ENCODE data around the gene ZNF543.
"Not testable (repeated sequence)": the region's sequence is repeated elsewhere in the genome, so short reads cannot be mapped to it uniquely, and the experiment has no call there.

Gene ZNF543

DNA sequence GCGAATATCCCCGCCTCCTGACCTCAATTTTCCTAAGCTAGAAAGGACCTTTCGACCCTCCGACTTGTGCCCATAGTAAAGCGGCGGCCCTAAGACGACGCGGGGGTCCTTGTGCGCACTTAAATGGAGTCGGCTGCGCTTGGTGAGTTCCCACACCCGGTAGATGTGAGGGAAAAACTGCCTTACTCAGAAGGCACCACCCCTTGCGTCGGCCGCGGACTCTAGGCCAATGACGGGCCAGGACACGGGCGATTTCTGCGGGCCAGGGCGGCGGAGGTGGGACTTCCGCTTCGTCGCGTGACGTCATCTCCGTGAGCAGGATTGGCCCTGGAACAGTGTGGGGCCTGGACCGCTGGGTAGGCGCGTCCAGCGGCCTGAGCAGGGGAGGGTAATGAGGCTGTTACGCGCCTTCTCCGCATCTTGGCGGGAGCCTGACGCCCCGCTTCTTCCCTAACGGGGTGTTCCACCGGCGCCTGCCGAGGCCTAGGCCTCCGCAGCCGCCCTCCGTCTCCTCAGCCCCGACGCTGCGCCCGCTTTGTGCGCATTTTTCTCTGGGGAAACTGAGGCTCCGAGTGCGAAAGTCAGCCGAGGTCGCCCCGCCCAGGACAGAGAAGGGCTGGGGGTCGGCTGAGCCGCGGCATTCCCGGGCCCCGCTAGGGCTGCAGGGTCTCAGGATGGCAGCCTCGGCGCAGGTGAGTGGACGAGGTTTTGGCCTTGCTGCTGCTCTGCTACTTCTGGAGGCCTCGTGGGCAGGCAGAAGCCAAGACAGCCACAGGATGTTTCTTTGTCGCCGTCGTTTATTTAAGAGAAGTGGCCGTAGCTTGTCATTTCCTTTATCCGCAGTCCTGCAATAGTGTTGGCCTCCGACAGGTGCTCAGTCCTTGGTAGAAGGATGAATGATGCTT is at the start of gene ZNF543:
TSS of gene ZNF543 (plus strand) at position 293 of the 905 bp plus-strand sequence. CDS start at position 675, 382 bp downstream.
- peak; percentile 82 for DNase-seq

DNA sequence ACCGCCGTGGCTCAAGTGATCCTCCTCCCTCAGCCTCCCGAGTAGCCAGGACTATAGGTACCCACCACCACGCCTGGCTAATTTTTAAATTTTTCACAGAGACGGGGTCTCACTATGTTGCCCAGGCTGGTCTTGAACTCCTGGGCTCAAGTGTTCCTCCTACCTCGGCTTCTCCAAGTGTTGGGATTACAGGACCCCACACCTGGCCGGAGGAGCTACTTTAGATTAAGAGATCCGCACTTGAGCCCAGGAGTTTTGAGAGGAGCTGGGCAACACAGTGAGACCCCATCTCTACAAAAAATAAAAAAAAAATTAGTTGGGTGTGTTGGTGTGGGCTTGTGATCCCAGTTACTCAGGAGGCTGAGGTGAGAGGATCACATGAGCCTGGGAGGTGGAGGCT is 49.0 kb upstream of the ZNF543 start:
- DNase-seq, result no peak

GRCh38 chr19:57273014-57273413 is 47.3 kb upstream of the ZNF543 start:
- DNase-seq, result no peak

DNA sequence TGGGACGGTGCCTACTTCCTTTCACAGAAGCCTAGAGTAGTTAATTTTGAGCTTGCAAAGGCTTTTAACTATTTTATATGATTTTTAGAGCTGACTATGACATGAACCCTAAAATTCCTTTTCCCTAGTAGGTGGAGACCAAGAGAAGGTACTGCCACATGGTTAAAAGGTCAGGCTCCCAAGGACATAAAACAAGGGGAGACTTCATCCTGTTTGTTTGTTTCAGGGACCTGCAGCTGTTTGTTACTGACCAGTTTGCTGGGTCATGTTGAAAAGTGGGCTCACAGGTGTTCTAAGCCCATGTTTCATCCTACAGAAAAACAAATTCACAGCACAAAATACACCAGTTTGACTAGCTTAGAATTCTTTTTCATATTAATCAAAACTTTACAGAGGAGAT is 43.8 kb upstream of the ZNF543 start:
- DNase-seq, result no peak

GRCh38 chr19:57278481-57278880 is 41.8 kb upstream of the ZNF543 start:
- not testable (repeated sequence) for DNase-seq

- DNase-seq, result peak; percentile 66
Observed at GRCh38 chr19:57279418-57280164, 40.7 kb upstream of the ZNF543 start.

DNA sequence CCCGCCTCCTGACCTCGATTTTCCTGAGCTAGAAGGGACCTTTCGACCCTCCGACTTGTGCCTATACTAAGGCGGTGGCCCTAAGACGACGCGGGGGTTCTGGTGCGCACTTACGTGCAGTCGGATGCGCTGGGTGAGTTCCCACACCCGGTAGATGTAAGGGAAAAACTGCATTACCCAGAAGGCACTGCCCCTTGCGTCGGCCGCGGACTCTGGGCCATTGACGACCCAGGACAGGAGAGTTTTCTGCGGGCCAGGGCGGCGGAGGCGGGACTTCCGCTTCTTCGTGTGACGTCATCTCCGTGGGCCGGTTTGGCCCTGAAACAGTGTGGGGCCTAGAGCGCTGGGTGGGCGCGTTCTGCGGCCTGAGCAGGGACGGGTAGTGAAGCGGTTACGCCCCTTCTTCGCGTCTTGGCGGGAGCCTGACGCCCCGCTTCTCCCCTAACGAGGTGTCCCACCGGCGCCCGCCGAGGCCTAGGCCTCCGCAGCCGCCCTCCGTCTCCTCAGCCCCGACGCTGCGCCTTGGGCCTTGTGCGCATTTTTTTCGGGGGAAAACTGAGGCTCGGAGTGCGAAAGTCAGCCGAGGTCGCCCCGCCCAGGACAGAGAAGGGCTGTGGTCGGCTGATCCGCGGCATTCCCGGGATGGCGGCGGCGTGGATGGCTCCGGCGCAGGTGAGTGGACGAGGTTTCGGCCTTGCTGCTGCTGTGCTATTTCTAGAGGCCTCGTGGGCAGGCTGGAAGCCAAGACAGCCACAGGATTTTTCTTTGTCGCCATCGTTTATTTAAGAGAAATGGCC is 39.9 kb upstream of the ZNF543 start, which contains the start of gene ZNF460:
TSS of gene ZNF460 (plus strand) at position 321 of the 797 bp plus-strand sequence. CDS start at position 643, 322 bp downstream.
- peak; percentile 79 for DNase-seq

GRCh38 chr19:57280962-57281400 is 39.3 kb upstream of the ZNF543 start:
- DNase-seq, result no peak

DNA sequence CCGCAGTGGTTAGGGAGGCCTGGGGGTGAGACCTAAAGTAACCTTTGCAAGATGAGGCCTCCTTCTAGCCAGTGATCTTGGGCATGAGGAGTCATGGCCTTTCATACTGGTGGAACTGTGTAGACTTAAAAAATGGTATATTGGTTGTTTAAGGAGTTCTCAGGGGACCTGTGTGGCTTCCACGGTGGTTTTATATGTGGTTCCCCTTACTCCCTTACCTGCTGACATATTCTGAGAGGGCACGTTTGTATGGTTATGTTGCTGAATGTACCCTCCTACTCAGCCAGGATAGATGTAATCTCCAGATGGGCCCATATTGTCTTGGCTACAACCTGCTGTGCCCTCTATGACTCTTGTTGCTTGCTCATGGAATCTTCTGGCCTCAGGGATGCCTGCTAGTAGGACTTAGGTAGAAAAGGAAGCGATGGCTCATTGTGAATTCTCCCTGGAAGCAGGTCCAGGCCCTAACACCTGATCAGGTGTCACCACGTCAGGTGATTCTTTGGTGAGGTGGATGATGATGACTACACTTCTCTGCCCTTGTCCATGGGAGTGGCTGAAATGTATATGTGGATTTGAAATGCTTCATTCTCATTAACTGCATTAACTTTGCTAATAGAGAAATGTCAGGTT is 38.1 kb upstream of the ZNF543 start:
- no peak for DNase-seq

DNA sequence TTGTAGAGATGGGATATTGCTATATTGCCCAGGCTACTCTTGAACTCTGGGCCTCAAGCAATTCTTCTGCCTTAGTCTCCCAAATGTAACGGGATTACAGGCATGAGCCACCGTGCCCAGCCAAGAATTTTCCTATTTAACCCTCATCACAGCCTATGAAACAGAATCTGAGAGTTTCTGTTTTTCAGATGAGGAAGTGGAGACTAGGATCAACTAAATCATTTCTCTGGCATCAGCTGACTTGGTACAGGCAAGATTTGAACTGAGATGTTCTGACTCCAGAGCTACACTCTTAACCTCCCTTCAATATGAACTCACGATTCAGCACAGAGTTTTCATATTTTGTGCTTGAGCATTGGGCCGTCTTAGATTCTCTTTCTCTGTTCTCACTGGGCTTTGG is 31.9 kb upstream of the ZNF543 start:
- DNase-seq, result no peak

DNA sequence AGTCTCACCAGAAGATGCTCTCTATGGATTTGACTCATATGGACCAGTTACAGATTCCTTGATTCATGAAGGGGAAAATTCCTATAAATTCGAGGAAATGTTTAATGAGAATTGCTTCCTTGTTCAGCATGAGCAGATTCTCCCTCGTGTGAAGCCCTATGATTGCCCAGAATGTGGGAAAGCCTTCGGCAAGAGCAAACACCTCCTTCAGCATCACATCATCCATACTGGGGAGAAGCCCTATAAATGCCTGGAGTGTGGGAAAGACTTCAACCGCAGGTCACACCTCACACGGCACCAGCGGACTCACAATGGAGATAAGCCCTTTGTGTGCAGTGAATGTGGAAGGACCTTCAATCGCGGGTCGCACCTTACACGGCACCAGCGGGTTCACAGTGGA is 29.3 kb upstream of the ZNF543 start:
- DNase-seq, result no peak

DNA sequence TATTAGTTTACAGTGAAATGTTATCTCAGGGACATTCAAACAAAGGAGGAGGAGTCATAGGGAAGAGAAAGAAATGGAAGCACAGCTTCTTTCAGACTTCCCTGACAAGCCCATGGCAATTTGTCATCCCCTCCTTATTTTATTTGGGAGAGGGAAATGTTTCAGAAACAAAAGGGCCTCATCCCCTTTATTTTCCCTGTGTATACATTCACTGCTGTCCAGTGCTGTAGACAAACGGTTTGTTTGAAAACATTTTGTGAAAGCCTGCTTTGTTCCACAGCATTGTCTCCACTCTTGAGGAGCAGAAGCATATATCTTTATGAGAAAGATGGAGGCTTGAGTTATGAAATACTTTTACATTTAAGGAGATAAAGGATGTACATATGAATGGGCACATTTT is 27.7 kb upstream of the ZNF543 start:
- DNase-seq, result no peak

- no peak for DNase-seq
Observed at GRCh38 chr19:57293719-57294118, 26.6 kb upstream of the ZNF543 start.

GRCh38 chr19:57302020-57302465 is 18.2 kb upstream of the ZNF543 start:
- no peak for DNase-seq

GRCh38 chr19:57302727-57303401 is 17.4 kb upstream of the ZNF543 start:
- DNase-seq, result no peak

DNA sequence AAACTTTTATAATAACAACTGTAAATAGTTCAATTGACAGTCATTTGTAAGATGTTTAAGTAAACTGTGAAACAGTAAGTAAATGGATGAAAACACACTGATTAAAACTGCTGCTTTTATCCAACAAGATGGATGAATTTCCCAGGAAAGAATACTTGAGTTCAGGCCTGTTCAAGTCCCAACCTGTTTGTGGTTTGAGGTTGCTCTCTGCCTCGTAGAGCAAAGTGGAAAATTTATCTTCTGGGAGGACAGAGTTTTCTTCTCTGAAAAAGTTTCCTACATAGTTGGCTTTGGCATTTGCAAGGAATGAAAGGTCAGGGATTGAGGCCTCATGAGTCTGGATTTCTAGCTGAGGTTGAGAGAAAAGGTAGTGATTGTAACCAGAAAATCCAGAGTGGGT is 15.2 kb upstream of the ZNF543 start:
- no peak for DNase-seq

DNA sequence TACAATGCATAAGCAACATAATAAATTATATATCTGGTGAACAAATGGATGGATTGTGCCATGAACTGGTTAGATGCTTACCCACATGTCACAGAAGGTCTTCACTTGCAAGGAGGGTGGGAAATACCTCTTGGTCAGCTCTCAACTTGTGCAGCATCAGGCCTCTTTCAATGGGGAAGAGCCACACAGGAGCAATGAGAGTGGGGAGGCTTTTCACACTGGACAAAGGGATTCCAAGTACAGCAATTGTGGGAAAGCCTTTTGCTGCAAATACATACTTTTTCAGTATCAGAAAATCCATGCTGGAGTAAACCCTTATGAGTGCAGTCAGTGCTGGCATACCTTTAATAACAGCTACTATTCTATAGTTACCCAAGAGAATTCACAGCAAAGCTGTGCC is 11.8 kb upstream of the ZNF543 start:
- no peak for DNase-seq

DNA sequence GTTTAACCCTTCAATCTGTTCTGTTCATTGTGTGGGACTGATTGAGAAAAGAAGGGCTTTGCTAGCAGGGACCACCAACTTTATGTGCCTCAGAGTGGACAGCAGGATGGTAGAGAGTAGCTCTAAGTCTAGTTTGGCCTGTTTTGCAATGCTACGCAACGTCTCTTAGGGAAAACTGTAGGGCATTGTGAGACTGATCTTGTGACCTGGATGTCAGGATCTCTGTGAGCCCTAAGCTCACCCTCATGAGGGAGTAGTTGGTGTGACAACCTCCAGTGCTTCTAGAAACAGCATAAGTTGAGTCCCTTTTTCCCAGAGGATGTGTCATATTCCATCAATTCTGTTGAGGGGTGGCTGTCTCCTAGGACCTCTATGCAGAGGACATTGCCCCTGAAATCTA is 9.5 kb upstream of the ZNF543 start:
- DNase-seq, result no peak

GRCh38 chr19:57314146-57314545 is 6.1 kb upstream of the ZNF543 start:
- DNase-seq, result no peak

- no peak for DNase-seq
Observed at GRCh38 chr19:57317503-57317902, 2.8 kb upstream of the ZNF543 start.

- DNase-seq, result no peak
Observed at GRCh38 chr19:57319869-57320179, 448 bp upstream of the ZNF543 start.

GRCh38 chr19:57321116-57321515 is 844 bp downstream of the ZNF543 start:
- no peak for DNase-seq

Data from NCI-H524 treated with DMSO at 0.1 percent for 48 hours (cell line).